ENCODE measurements around the gene SLC25A13.

DNA sequence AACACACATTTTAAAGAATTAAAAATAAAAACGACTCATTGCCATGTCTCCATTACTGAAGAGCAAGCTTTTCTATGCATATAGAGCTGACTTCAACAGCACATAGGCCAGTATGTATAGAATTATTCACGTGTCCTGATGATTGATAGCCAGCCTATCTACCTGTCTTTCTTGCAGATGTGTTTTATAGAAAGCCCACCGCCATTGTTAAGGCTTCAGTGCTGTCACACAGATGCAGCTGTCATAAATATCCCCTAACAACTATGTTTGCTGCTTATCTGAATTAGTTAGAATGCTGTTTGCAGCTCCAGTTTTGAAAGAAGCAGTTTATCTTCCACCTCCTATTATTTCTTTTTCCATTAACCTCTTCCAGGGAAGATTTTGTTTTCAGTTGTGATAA is 235.9 kb downstream of the SLC25A13 start:
- TF ChIP-seq EZH2 (IDR thresholded peaks at IDR 0.05; ENCODE audit: low read length, unreplicated experiment), result no peak
- TF ChIP-seq, protein P1, sequence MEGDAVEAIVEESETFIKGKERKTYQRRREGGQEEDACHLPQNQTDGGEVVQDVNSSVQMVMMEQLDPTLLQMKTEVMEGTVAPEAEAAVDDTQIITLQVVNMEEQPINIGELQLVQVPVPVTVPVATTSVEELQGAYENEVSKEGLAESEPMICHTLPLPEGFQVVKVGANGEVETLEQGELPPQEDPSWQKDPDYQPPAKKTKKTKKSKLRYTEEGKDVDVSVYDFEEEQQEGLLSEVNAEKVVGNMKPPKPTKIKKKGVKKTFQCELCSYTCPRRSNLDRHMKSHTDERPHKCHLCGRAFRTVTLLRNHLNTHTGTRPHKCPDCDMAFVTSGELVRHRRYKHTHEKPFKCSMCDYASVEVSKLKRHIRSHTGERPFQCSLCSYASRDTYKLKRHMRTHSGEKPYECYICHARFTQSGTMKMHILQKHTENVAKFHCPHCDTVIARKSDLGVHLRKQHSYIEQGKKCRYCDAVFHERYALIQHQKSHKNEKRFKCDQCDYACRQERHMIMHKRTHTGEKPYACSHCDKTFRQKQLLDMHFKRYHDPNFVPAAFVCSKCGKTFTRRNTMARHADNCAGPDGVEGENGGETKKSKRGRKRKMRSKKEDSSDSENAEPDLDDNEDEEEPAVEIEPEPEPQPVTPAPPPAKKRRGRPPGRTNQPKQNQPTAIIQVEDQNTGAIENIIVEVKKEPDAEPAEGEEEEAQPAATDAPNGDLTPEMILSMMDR (conservative IDR thresholded peaks at IDR 0.05; ENCODE audit: low read depth, low read length), result no peak
